H54 (cell line): ENCODE measurements around the gene SLC12A7.

Experiments used
- DNase-seq: peaks from one replicate; pipeline ENCODE4 v3.0.0; 2011; ENCODE audit warnings: low spot score, mixed read lengths; ENCODE audit not compliant: insufficient read length
- FAIRE-seq: peaks from 3 replicates; lab custom pipeline; 2011; peaks lifted over from hg19 to GRCh38; lab: Jason Lieb, UNC
- POLR2A ChIP-seq: IDR thresholded peaks from 2 replicates; pipeline ENCODE4 v1.6.1; 2011; ENCODE audit warnings: low read depth, mild to moderate bottlenecking, low read length

Gene SLC12A7

GRCh38 chr5:1113805-1114586 is 2.1 kb upstream of the SLC12A7 start:
- no peak for TF ChIP-seq POLR2A

GRCh38 chr5:1113332-1113690 is 1.4 kb upstream of the SLC12A7 start:
- TF ChIP-seq POLR2A: no peak
- no peak for DNase-seq
- FAIRE-seq: no peak

More at GRCh38 chr5:1113805-1114586, 2.1 kb upstream of the SLC12A7 start:
- FAIRE-seq (no peak), DNase-seq (no peak)

GRCh38 chr5:1112596-1113331 is 901 bp upstream of the SLC12A7 start:
- no peak for DNase-seq
- TF ChIP-seq POLR2A: no peak
- no peak for FAIRE-seq

- TF ChIP-seq POLR2A: no peak
- DNase-seq (no peak), FAIRE-seq (no peak)
Observed at GRCh38 chr5:1111241-1111726, 579 bp downstream of the SLC12A7 start.

GRCh38 chr5:1110307-1111240 is 1.3 kb downstream of the SLC12A7 start:
- TF ChIP-seq POLR2A: no peak
- FAIRE-seq: no peak
- no peak for DNase-seq

GRCh38 chr5:1109542-1110306 is 2.1 kb downstream of the SLC12A7 start:
- TF ChIP-seq POLR2A: no peak
- no peak for DNase-seq
- FAIRE-seq: no peak

- DNase-seq: no peak
- FAIRE-seq: no peak
- no peak for TF ChIP-seq POLR2A
Observed at GRCh38 chr5:1108865-1109174, 3.0 kb downstream of the SLC12A7 start.

- no peak for DNase-seq
- no peak for TF ChIP-seq POLR2A
- FAIRE-seq: no peak
Observed at GRCh38 chr5:1108023-1108864, 3.6 kb downstream of the SLC12A7 start.

- FAIRE-seq (no peak), DNase-seq (no peak)
- no peak for TF ChIP-seq POLR2A
Observed at GRCh38 chr5:1107167-1108022, 4.5 kb downstream of the SLC12A7 start.

GRCh38 chr5:1106385-1107166 is 5.3 kb downstream of the SLC12A7 start:
- no peak for FAIRE-seq
- TF ChIP-seq POLR2A: no peak
- no peak for DNase-seq
